Subcutaneous abdominal adipose tissue (tissue), 5 donors: ENCODE data around the gene JAKMIP1.

Experiments
- H3K27ac ChIP-seq: one replicate; pipeline ENCODE4 v1.7.0; 2013; ENCODE audit warnings: low read depth, mild to moderate bottlenecking, inconsistent platforms, low read length, moderate library complexity
- H3K27me3 ChIP-seq, 5 donors: one replicate each; pipeline ENCODE4 v1.7.0; 2013; ENCODE audit warnings: low read length in 5 of 5, inconsistent platforms in 1 of 5; ENCODE audit not compliant: control insufficient read depth in 5 of 5, insufficient read depth in 4 of 5
- H3K36me3 ChIP-seq, 5 donors: one replicate each; pipeline ENCODE4 v1.7.0; 2013; ENCODE audit warnings: low read length in 5 of 5; ENCODE audit not compliant: control insufficient read depth in 5 of 5, insufficient read depth in 5 of 5
- H3K4me1 ChIP-seq, 5 donors: one replicate each; pipeline ENCODE4 v1.7.0; 2013; ENCODE audit warnings: low read length in 5 of 5, mild to moderate bottlenecking in 3 of 5, moderate library complexity in 1 of 5; ENCODE audit not compliant: control insufficient read depth in 5 of 5, insufficient read depth in 5 of 5
- H3K4me3 ChIP-seq, 5 donors: one replicate each; pipeline ENCODE4 v1.7.0; 2013; ENCODE audit warnings: low read length in 5 of 5, low read depth in 1 of 5
- H3K9ac ChIP-seq, 5 donors: one replicate each; pipeline ENCODE4 v1.7.0; 2013; ENCODE audit warnings: low read length in 5 of 5, mild to moderate bottlenecking in 4 of 5, moderate library complexity in 3 of 5
- H3K9me3 ChIP-seq, 5 donors: one replicate each; pipeline ENCODE4 v1.7.0; 2013; ENCODE audit warnings: low read length in 5 of 5; ENCODE audit not compliant: control insufficient read depth in 5 of 5
- donor health status: healthy.
- donor health status: healthy.
- donor health status: healthy.
- donor health status: healthy.
- donor health status: healthy.

JAKMIP1 gene

GRCh38 chr4:6038711-6039110 is 161.6 kb downstream of the JAKMIP1 start:
- H3K9me3 ChIP-seq, result no peaks in the 10 kb centered on the region
- no peaks in the 10 kb centered on the region for H3K36me3 ChIP-seq
- H3K27ac ChIP-seq, result no peak overlapping the region
- H3K4me1 ChIP-seq, result no peaks in the 10 kb centered on the region
- no peak overlapping the region for H3K9ac ChIP-seq
- H3K27me3 ChIP-seq, result peaks cover 8 to 18% (median 11%) of the 10 kb centered on the region in 5 donors
- H3K4me3 ChIP-seq, result no peak overlapping the region

GRCh38 chr4:6035786-6036185 is 164.6 kb downstream of the JAKMIP1 start:
- Histone ChIP-seq H3K4me3 (no peak overlapping the region), H3K27ac (no peak overlapping the region), H3K36me3 (no peaks in the 10 kb centered on the region), H3K9me3 (no peaks in the 10 kb centered on the region), H3K9ac (no peak overlapping the region), H3K4me1 (no peaks in the 10 kb centered on the region), H3K27me3 (peaks cover 0 to 6% (median 4%) of the 10 kb centered on the region in 5 donors)

GRCh38 chr4:6033381-6033780 is 167.0 kb downstream of the JAKMIP1 start:
- Histone ChIP-seq H3K27ac (no peak overlapping the region), H3K4me1 (no peaks in the 10 kb centered on the region), H3K9ac (no peak overlapping the region), H3K27me3 (peaks cover 4 to 16% (median 6%) of the 10 kb centered on the region in 5 donors), H3K36me3 (no peaks in the 10 kb centered on the region), H3K4me3 (no peak overlapping the region), H3K9me3 (no peaks in the 10 kb centered on the region)

- no peak overlapping the region for H3K9ac ChIP-seq
- no peaks in the 10 kb centered on the region for H3K9me3 ChIP-seq
- H3K36me3 ChIP-seq, result no peaks in the 10 kb centered on the region
- H3K4me1 ChIP-seq, result no peaks in the 10 kb centered on the region
- H3K27me3 ChIP-seq, result peaks cover 4 to 18% (median 7%) of the 10 kb centered on the region in 5 donors
- H3K4me3 ChIP-seq, result no peak overlapping the region
- no peak overlapping the region for H3K27ac ChIP-seq
These were observed 167.8 kb downstream of the JAKMIP1 start for GRCh38 chr4:6032249-6033244.

- H3K36me3 ChIP-seq, result no peaks in the 10 kb centered on the region
- H3K4me1 ChIP-seq, result no peaks in the 10 kb centered on the region
- H3K9ac ChIP-seq, result no peak overlapping the region
- peaks cover 5 to 18% (median 7%) of the 10 kb centered on the region in 5 donors for H3K27me3 ChIP-seq
- H3K4me3 ChIP-seq, result no peak overlapping the region
- H3K27ac ChIP-seq, result no peak overlapping the region
- H3K9me3 ChIP-seq, result no peaks in the 10 kb centered on the region
These were observed 168.5 kb downstream of the JAKMIP1 start for GRCh38 chr4:6031846-6032245.

- H3K36me3 ChIP-seq, result no peaks in the 10 kb centered on the region
These were observed 169.7 kb downstream of the JAKMIP1 start for GRCh38 chr4:6030679-6031078.

GRCh38 chr4:6029254-6029653 is 171.1 kb downstream of the JAKMIP1 start:
- no peak overlapping the region for H3K27ac ChIP-seq
- H3K9ac ChIP-seq, result no peak overlapping the region
- H3K36me3 ChIP-seq, result no peaks in the 10 kb centered on the region
- H3K9me3 ChIP-seq, result no peaks in the 10 kb centered on the region
- no peaks in the 10 kb centered on the region for H3K4me1 ChIP-seq
- peaks cover 7 to 17% (median 8%) of the 10 kb centered on the region in 5 donors for H3K27me3 ChIP-seq
- H3K4me3 ChIP-seq, result no peak overlapping the region

More at GRCh38 chr4:6030679-6031078, 169.7 kb downstream of the JAKMIP1 start:
- no peaks in the 10 kb centered on the region for H3K9me3 ChIP-seq
- H3K27ac ChIP-seq, result no peak overlapping the region
- H3K27me3 ChIP-seq, result peaks cover 5 to 18% (median 7%) of the 10 kb centered on the region in 5 donors
- H3K4me3 ChIP-seq, result no peak overlapping the region
- H3K4me1 ChIP-seq, result no peaks in the 10 kb centered on the region
- no peak overlapping the region for H3K9ac ChIP-seq

- Histone ChIP-seq H3K9ac (no peak overlapping the region), H3K27me3 (peaks cover 7 to 18% (median 8%) of the 10 kb centered on the region in 5 donors), H3K9me3 (no peaks in the 10 kb centered on the region), H3K4me3 (no peak overlapping the region), H3K36me3 (no peaks in the 10 kb centered on the region), H3K4me1 (no peaks in the 10 kb centered on the region), H3K27ac (no peak overlapping the region)
These were observed 172.2 kb downstream of the JAKMIP1 start for GRCh38 chr4:6028168-6028567.

GRCh38 chr4:6027392-6027791 is 173.0 kb downstream of the JAKMIP1 start:
- no peak overlapping the region for H3K9ac ChIP-seq
- H3K9me3 ChIP-seq, result no peaks in the 10 kb centered on the region
- H3K36me3 ChIP-seq, result no peaks in the 10 kb centered on the region
- peaks cover 7 to 22% (median 12%) of the 10 kb centered on the region in 5 donors for H3K27me3 ChIP-seq
- no peak overlapping the region for H3K4me3 ChIP-seq
- no peak overlapping the region for H3K27ac ChIP-seq
- H3K4me1 ChIP-seq, result no peaks in the 10 kb centered on the region

GRCh38 chr4:6024313-6024960 is 175.9 kb downstream of the JAKMIP1 start:
- Histone ChIP-seq H3K9me3 (no peaks in the 10 kb centered on the region), H3K27me3 (peaks cover 5 to 23% (median 16%) of the 10 kb centered on the region in 5 donors)

More at GRCh38 chr4:6024313-6024960, 175.9 kb downstream of the JAKMIP1 start:
- no peak overlapping the region for H3K9ac ChIP-seq
- H3K36me3 ChIP-seq, result no peaks in the 10 kb centered on the region
- no peaks in the 10 kb centered on the region for H3K4me1 ChIP-seq
- no peak overlapping the region for H3K27ac ChIP-seq
- H3K4me3 ChIP-seq, result no peak overlapping the region
